Kidney (tissue), 14 donors: ENCODE results near the gene AGBL4. TPM values are rescaled to one million over a fixed set of nuclear protein-coding genes. Genes with fewer than 3 reads are reported as not detected.

Experiments used
- DNase-seq, 5 donors: peaks; one replicate each; pipeline ENCODE4 v3.0.0-alpha.2; 2013 to 2020
- FAIRE-seq: peaks from 2 replicates; lab custom pipeline; 2012; peaks lifted over from hg19 to GRCh38; lab: Jason Lieb, UNC
- H3K27ac ChIP-seq, 2 donors: one replicate each; pipeline ENCODE4 v1.7.0; 2013; ENCODE audit warnings: low read depth in 2 of 2, low read length in 2 of 2, inconsistent platforms in 1 of 2
- H3K27me3 ChIP-seq: one replicate; pipeline ENCODE4 v1.7.1; 2013; ENCODE audit warnings: low read length, inconsistent platforms; ENCODE audit not compliant: control insufficient read depth, insufficient read depth
- H3K36me3 ChIP-seq, 3 donors: one replicate each; pipeline versions ENCODE4 v1.7.0 to v1.7.1; 2013; ENCODE audit warnings: low read length in 3 of 3, control low read depth in 1 of 3, inconsistent platforms in 1 of 3; ENCODE audit not compliant: insufficient read depth in 3 of 3, control insufficient read depth in 2 of 3
- H3K4me1 ChIP-seq, 3 donors: one replicate each; pipeline versions ENCODE4 v1.7.0 to v1.7.1; 2013; ENCODE audit warnings: low read length in 3 of 3, inconsistent platforms in 1 of 3, low read depth in 1 of 3; ENCODE audit not compliant: control insufficient read depth in 2 of 3, insufficient read depth in 2 of 3
- H3K4me3 ChIP-seq, 3 donors: one replicate each; pipeline versions ENCODE4 v1.7.0 to v1.8.1; 2013; ENCODE audit warnings: low read length in 3 of 3, control low read depth in 1 of 3, inconsistent platforms in 1 of 3
- H3K9ac ChIP-seq, 3 donors: one replicate each; pipeline versions ENCODE4 v1.7.0 to v1.7.1; 2013; ENCODE audit warnings: low read length in 3 of 3, control low read depth in 1 of 3, inconsistent platforms in 1 of 3
- H3K9me3 ChIP-seq, 3 donors: one replicate each; pipeline versions ENCODE4 v1.7.0 to v1.7.1; 2013; ENCODE audit warnings: low read length in 3 of 3, control low read depth in 1 of 3, inconsistent platforms in 1 of 3; ENCODE audit not compliant: control insufficient read depth in 2 of 3, insufficient read depth in 1 of 3
- CTCF ChIP-seq: IDR thresholded peaks from 3 replicates; pipeline ENCODE4 v1.5.1; 2012; ENCODE audit warnings: mild to moderate bottlenecking, moderate library complexity, borderline replicate concordance; ENCODE audit not compliant: insufficient read depth; ENCODE audit errors: extremely low read depth
- intact Hi-C: fragments of 100-400 bp; cut with DNase I; formaldehyde crosslinking; loops from one replicate; pipeline ENCODE4 v1.11.1; 2022
- polyA plus RNA-seq: library from polyadenylated mRNA; stranded (reverse); fragments of 350-450 nt; fragmentation: Illumina TruSeq; extraction: RNeasy Lipid Tissue Mini Kit (QIAGEN cat#74804); gene quantifications from one replicate; pipeline ENCODE4 v1.2.3, GENCODE V29; 2014; ENCODE audit warnings: low read depth, low replicate concordance; ENCODE audit not compliant: insufficient read depth
- total RNA-seq: library from RNA; stranded (reverse); fragmentation: NEBNext Ultra II Directional; extraction: Animal tissue kit (Norgen Biotek cat#: 25700); gene quantifications from one replicate; pipeline ENCODE4 v1.2.1, GENCODE V29; 2021
- donor health status: control.
- donor health status: control.
- donor health status: control.
- donor health status: control.
- donor health status: control.
- donor health status: DM: yes; HTN: yes; CAD: no.
- donor health status: Normal renal cell carcinoma (clear cell type).

Gene AGBL4
- total and polyA plus RNA-seq, 2 donors from 2014 or later: 1.5 to 2.7 TPM

GRCh38 chr1:48640836-48641492, 1382.8 kb downstream of the AGBL4 start:
- no peak for DNase-seq
- H3K36me3 ChIP-seq: no peaks in the 10 kb centered on the region
- intact Hi-C loops: no loop called here
- FAIRE-seq: no peak
- no peak overlapping the region for H3K4me3 ChIP-seq
- H3K4me1 ChIP-seq: no peaks in the 10 kb centered on the region
- H3K9me3 ChIP-seq: no peaks in the 10 kb centered on the region
- no peaks in the 10 kb centered on the region for H3K27me3 ChIP-seq
- no peak overlapping the region for H3K9ac ChIP-seq
- H3K27ac ChIP-seq: no peak overlapping the region
- TF ChIP-seq CTCF: no peak

- no peak for FAIRE-seq
- TF ChIP-seq CTCF: no peak
- no peaks in the 10 kb centered on the region for H3K4me1 ChIP-seq
- H3K9ac ChIP-seq: no peak overlapping the region
- H3K36me3 ChIP-seq: no peaks in the 10 kb centered on the region
- no peak overlapping the region for H3K27ac ChIP-seq
- no peaks in the 10 kb centered on the region for H3K9me3 ChIP-seq
- no peaks in the 10 kb centered on the region for H3K27me3 ChIP-seq
- no peak overlapping the region for H3K4me3 ChIP-seq
- DNase-seq: no peak
- intact Hi-C loops: no loop called here
Measured at GRCh38 chr1:48629867-48630266, 1393.9 kb downstream of the AGBL4 start.

DNA sequence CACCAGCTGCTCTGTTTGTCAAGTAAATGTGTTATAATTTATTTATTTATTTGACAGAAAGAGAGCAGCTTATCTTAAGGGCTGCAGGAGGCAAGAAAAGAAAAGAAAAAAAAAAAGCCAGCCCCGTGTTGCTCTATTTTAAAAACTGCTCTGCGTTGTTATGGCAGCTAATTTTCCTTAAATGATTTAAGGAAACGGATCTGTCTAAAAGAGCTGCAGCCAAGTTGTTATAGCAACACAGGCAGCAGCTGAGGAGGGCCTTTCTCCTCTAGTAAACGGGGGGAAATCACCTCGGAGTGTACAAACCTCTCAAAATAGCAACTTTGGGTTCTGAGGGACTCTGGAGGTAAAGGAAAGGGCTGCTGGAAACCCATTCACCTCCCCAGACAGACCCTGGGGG, 1396.3 kb downstream of the AGBL4 start:
- no peaks in the 10 kb centered on the region for H3K9me3 ChIP-seq
- H3K4me1 ChIP-seq: no peaks in the 10 kb centered on the region
- H3K4me3 ChIP-seq: no peak overlapping the region
- H3K27ac ChIP-seq: no peak overlapping the region
- FAIRE-seq (no peak), DNase-seq (peak in 2 of 5 donors; percentile 31 to 62)
- TF ChIP-seq CTCF: no peak
- intact Hi-C loops: no loop called here
- H3K9ac ChIP-seq: no peak overlapping the region
- H3K36me3 ChIP-seq: no peaks in the 10 kb centered on the region
- no peaks in the 10 kb centered on the region for H3K27me3 ChIP-seq
